H1 (cell line): ENCODE data around the gene TMEM45B. TPM values are rescaled to one million over a fixed set of nuclear protein-coding genes. Genes with fewer than 3 reads are reported as not detected.

Experiments
- BCL11A ChIP-seq, 2 experiments: IDR thresholded peaks; one replicate each; pipeline ENCODE4 v1.6.1; 2011; ENCODE audit warnings: low read depth in 2 of 2, low read length in 2 of 2, mild to moderate bottlenecking in 2 of 2
- SIN3A ChIP-seq, 2 experiments: IDR thresholded peaks in 1 of 2; conservative IDR thresholded peaks in 1 of 2; 2 replicates each; pipeline ENCODE4 v1.6.1; 2011 to 2012; ENCODE audit warnings: low read length in 2 of 2, improper control_type of control experiment in 1 of 2, low read depth in 1 of 2, mild to moderate bottlenecking in 1 of 2
- TAF1 ChIP-seq: IDR thresholded peaks from 2 replicates; pipeline ENCODE4 v1.6.1; 2011; ENCODE audit warnings: mild to moderate bottlenecking, low read depth, low read length
- polyA plus RNA-seq, 7 experiments: library from polyadenylated mRNA; depleted of rRNA in 3 of 7; stranded (reverse) in 5 of 7; unstranded in 2 of 7; fragments of >200 nt in 5 of 7; fragments of 200-250 nt in 2 of 7; gene quantifications; 1 replicate in 5 of 7; 2 replicates in 1 of 7; 4 replicates in 1 of 7; pipeline versions ENCODE4 v1.2.1 to v1.2.3, GENCODE V29; 2011 to 2013; ENCODE audit warnings: missing spikeins in 2 of 7, mixed read lengths in 2 of 7
- total RNA-seq: library from RNA; stranded (reverse); fragmentation: NEBNext Ultra II Directional; extraction: Animal tissue kit (Norgen Biotek cat#: 25700); gene quantifications from 2 replicates; pipeline ENCODE4 v1.2.1, GENCODE V29; 2021

TMEM45B gene
- total and polyA plus RNA-seq, 2 of the 8 experiments (the other 6 are each of a cell fraction or from before 2014, with no cell fraction given): 0.23 TPM; not detected in 1

- TF ChIP-seq TAF1: no peak
- TF ChIP-seq BCL11A (IDR thresholded peaks at IDR 0.05; ENCODE audit: low read depth in 2 of 2, low read length in 2 of 2): no peak
- no peak for TF ChIP-seq SIN3A (conservative IDR thresholded peaks at IDR 0.05 in 1 of 2, IDR thresholded peaks at IDR 0.05 in 1 of 2; ENCODE audit: low read depth in 1 of 2, low read length in 2 of 2)
- TF ChIP-seq, all 59 proteins: peak for 2
Observed at GRCh38 chr11:129894278-129895125, 78.9 kb downstream of the TMEM45B start (continued).
